KBM-7 (cell line): ENCODE data around the gene AKAP1.

ENCODE experiments used
- DNase-seq: peaks from one replicate; pipeline ENCODE4 v3.0.0-alpha.2; 2015
- in situ Hi-C: fragments of 300-500 bp; cut with MboI; formaldehyde crosslinking; loops from 2 replicates; pipeline ENCODE4 v1.14.3; 2020; ENCODE audit warnings: low sequenced_read_pairs, low pct_unique_long_range_greater_than_20kb, mixed read lengths

AKAP1 gene, protein sequence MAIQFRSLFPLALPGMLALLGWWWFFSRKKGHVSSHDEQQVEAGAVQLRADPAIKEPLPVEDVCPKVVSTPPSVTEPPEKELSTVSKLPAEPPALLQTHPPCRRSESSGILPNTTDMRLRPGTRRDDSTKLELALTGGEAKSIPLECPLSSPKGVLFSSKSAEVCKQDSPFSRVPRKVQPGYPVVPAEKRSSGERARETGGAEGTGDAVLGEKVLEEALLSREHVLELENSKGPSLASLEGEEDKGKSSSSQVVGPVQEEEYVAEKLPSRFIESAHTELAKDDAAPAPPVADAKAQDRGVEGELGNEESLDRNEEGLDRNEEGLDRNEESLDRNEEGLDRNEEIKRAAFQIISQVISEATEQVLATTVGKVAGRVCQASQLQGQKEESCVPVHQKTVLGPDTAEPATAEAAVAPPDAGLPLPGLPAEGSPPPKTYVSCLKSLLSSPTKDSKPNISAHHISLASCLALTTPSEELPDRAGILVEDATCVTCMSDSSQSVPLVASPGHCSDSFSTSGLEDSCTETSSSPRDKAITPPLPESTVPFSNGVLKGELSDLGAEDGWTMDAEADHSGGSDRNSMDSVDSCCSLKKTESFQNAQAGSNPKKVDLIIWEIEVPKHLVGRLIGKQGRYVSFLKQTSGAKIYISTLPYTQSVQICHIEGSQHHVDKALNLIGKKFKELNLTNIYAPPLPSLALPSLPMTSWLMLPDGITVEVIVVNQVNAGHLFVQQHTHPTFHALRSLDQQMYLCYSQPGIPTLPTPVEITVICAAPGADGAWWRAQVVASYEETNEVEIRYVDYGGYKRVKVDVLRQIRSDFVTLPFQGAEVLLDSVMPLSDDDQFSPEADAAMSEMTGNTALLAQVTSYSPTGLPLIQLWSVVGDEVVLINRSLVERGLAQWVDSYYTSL

DNA sequence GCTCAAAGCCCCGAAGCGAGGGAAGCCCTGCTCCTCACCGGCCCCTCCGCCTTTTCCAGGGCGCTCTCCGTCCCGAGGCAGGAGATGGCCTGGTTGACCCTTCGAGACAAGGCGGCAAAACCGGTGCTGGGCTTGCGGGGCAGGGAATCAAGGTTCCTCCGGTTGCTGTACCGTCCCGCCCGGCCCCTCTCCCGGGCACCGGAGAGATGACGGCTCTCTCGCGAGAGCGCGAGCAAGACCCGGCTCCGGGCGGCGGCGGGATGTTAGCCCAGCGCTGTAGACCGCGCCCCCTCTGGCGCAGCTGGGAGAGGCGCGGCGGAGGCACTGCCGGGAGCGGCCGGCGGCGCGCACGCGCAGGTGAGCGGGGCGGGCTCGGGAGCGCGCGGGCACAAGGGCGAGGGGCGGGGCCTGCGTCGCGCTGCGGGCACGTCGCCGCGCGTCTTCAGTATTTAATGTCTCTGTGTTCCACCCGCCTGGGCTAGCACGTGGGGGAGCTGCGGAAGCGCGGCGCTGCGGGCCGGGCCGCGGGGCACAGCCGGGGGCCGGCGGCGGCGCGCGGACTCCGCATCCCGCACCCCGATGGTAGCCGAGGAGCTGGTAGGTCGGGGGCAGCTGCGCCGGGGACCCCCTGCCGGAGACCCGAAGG is at the start of gene AKAP1:
Gene AKAP1 (plus strand): TSS at position 445 of the 646 bp plus-strand sequence. CDS start 20,219 bp downstream, outside the sequence.
- peak; percentile 92 for DNase-seq
- in situ Hi-C loops: no loop called here

DNA sequence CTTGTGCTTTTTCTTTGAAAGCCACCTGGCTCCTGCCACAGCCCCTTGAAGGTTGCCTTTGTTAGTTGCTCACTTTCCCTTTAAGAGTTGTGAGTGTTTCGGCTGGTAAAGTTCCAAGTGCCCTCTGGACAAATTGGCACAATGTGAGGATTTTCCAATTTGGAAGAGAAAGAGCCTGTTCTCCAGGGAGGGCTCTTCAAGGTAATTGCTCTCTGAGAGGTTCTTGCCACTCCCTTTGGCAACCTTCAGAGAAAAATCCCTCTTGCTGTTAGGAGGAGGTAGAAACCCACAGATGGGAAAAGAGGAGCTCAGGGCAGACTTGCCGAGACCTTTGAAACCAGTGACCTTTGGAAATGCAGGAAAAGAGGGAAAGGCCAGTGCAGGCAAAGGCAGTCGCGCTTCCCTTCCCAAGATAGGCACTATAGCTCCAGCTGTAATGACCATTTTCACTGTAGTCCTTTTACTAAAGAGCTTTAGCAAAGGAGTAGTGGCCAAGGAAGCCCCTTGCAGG is 49.0 kb upstream of the AKAP1 start:
- in situ Hi-C loops: no loop called here
- DNase-seq: no peak

DNA sequence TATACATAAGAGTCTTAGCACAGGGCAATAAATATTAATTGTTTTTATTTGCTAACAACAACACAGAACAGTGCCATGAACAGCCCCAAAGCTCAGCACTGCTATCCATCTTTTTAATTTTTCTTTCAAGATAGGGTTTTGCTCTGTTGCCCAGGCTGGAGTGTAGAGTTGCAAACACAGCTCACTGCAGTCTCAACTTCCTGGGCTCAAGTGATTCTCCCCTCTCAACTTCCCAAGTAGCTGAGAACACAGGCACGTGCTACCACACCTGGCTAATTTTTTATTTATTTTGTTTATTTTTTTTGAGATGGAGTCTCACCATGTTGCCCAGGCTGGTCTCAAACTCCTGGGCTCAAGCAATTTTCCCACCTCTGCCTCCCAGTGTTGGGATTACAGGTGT is 47.6 kb upstream of the AKAP1 start:
- no peak for DNase-seq
- in situ Hi-C loops: no loop called here

DNA sequence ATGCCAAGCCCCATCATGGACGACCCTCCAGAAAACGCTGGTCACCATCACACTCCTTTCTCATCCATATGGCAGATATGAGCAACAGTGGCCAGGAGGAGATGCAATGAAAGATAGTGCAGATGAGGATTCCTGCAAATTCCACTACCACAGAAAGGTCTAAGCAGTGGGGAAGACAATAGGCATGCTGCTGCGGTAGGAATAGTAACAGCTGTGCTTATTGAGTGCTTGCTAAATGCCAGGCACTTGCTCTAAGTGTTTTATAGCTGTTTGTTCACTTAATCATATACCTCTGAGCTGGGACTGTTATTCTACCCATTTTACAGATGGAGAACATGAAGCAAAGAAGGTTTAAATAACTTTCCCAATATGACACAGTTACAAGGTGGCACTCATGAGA is 46.6 kb upstream of the AKAP1 start:
- in situ Hi-C loops: no loop called here
- no peak for DNase-seq

DNA sequence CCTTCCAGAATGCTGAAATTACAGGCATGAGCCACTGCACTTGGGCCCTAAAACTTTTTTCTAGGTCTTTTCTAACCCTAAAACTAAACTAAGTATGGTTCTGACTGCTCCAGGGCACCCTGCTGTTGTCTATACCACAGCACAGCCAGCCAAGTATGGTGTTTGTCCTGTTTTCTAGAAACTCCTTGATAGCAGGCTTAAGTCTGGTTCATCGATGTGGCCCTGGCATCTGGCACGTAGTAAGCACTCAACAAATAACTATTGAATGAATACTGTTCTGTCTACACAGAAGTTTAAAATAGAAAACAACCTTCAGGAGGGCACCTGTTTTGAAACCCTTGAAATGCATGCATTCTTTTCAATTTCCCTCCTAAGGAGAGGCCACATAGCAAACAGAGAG is 44.5 kb upstream of the AKAP1 start:
- in situ Hi-C loops: no loop called here
- DNase-seq: no peak

DNA sequence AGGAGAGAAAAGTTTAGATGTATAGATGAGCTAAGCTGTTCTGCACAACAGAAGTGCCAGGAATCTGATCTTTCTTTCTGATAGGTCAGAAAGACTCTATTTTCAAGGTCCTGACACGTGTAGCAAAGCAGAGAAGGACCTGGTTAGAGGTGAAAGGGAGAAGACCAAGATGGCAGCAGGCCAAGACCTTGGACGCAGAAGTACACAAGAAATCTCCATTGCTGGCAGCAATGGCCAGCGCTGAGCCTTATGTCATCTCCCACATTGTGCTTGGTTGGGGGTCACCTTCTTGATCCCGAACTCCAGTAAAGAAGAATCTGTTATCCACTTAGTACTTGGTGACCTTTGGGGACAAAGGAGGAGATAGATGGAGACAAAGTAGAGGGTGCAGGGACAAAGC is 41.8 kb upstream of the AKAP1 start:
- in situ Hi-C loops: no loop called here
- no peak for DNase-seq

DNA sequence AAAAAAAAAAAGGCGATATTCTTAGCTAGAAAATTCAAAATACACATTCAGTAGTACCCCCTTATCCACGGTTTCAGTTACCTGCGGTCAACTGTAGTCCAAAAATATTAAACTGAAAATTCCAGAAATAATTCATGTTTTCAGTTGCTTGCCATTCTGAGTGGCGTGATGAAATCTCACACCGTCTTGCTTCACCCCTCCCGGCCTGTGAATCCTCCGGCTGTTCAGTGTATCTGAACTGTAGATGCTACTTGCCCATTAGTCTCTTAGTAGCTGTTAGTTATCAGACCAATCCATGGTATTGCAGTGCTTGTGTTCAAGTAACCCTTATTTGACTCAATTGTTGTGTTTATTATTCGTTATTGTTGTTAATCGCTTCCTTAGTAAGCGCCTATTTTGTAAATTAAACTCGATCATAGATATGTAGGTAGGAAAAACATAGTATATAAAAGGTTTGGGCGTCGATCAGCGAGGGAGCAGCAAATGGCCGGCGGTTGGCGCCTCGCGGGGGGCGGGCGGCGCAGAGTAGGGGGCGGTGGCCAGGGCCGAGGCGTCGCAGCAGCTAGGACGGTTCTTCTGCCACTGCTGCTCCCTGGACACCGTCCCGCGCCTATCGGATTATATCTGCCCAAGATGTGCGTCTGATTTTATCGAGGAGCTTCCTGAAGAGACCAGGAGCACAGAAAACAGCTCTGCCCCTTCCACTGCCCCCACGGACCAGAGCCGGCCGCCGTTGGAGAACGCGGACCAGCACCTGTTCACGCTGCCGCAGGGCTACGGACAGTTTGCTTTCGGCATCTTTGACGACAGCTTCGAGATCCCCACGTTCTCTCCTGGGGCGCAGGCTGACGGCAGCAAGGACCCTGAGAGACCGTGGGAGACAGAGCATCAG is 39.8 kb upstream of the AKAP1 start:
- no peak for DNase-seq
- in situ Hi-C loops: no loop called here

DNA sequence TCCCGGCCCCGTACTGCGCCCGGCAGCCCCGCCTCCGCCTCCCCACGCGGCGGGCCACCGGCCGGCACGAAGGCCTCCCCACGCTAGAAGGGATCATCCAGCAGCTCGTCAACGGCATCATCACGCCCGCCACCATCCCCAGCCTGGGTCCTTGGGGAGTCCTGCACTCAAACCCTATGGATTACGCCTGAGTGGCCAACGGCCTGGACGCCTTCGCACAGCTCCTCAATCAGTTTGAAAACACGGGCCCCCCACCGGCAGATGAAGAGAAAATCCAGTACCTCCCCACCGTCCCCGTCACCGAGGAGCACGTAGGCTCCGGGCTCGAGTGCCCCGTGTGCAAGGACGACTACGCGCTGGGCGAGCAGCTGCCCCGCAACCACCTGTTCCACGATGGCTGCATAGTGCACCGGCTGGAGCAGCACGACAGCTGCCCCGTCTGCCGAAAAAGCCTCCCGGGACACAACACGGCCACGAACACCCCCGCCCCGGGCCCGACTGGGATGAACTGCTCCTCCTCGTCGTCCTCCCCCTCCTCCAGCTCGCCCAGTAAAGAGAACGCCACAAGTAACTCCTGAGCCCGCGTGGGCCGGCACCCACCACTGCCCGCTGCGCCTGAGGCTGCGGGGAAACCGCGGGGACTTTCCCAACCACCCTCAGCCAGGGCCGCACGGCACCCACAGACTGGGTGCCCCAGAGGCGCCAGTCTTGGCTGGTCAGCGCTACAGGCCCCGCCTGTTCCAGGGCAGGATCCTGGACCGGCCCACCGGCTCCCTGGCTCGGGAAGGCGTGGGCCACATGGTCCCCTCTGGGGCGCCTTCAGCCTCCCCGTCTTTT is 39.0 kb upstream of the AKAP1 start:
- in situ Hi-C loops: no loop called here
- no peak for DNase-seq

DNA sequence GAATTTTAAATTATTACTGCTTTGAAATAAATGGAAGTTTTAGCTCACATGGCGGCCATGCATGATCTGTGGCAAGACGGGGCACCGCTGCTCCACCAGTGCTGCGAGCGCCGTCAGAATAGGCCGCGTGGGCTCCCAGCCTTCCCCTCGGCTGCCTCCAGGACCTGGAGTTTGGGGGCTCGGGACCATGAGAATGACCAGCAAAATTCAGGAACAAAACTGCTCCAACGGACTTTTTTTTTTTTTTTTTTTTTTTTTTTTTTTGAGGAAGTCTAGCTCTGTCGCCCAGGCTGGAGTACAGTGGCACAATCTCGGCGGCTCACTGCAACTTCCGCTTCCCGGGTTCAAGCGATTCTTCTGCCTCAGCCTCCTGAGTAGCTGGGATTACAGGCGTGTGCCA is 38.3 kb upstream of the AKAP1 start:
- in situ Hi-C loops: no loop called here
- peak; percentile 46 for DNase-seq

DNA sequence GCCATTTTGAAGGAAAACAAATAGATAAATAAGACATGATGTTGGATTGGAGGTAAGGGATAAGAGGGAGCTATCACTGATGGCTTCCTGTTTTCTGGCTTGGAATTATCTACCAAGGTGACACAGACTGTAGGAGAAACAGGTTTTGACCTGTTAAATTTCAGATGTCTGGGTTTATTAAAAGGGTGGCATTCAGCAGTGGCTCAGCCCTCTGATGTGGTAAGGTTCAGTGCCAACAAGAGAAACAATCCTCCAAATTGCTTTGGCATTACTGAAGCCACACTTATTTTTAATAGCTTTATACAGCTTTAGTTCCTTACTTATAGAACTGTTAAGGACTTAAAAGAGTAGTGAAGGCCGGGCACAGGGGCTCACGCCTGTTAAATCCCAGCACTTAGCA is 37.0 kb upstream of the AKAP1 start:
- DNase-seq: no peak
- in situ Hi-C loops: no loop called here

DNA sequence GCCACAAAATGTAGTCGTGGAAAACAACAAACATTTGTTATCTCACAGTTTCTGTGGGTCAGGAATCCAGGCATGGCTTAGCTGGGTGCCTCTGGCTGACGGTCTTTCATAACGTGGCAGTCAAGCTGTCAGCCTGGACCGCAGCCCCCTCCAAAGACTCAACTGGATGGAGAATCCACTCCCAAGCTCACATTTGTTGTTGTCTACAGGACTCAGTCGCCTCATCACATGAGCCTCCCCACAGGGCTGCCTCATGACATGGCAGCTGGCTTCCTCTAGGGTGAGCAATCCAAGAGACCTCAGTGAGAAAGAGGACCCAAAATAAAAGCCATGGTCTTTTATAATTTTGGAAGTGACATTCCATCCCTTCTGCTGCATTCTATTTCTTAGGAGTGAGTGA is 34.7 kb upstream of the AKAP1 start:
- DNase-seq: no peak
- in situ Hi-C loops: no loop called here

DNA sequence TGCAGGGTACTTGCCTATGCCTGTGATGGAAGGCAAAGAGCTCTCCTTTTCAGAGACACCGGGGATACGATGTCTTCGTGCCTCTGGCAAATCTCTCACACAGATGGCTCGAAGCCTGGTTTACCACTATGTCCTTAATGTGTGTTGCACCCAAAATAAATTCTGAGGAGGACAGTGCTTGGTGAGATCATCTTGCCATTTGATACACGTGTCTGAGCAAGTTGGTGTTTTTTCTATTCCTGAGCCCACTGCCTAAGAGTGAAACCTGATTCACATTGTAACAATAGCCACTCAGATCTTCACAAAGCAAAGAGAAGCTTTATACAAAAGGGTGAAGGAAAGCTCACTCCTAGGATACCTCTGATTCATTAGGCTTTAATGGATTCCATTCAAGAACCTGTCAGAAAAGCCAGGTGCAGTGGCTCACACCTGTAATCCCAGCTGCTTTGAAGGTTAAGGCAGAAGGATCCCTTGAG is 33.1 kb upstream of the AKAP1 start:
- DNase-seq: no peak
- in situ Hi-C loops: no loop called here

DNA sequence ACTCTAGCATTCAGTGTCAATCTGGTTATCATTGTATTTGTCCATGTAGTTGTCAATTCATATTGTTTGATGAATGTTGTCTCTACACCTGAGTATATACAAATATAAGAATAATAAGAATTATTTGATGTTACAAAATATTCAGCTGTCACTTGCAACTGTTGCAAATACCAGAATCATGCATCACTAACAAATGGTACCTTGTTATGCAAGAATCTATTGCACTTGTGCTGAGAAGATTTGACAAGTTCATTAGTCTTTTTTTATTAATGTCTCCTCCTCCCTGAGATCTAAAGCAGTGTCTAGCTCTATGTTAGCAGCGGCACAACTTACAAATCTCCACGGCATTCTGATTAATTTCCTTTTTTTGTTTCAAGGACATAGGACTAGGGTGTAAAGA is 22.2 kb upstream of the AKAP1 start:
- in situ Hi-C loops: no loop called here
- DNase-seq: no peak

DNA sequence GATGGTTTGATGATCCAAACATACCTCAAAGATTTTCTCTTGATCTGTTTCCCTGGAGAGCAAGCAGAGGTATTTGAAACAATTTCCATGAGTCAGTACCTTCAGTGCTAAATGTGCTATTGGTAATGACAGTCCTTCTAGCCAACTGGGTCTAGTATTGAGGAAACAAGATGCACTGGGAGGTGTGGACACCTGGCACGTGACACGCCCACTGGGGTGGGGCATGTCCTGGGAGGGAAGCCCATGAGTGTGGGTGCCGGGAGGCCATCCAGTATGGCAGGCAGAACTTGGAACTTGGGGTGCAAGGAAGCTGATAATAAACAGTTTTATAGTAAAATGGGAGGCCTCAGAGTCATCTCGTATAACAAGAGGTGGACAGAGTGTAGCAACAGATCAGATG is 17.9 kb upstream of the AKAP1 start:
- in situ Hi-C loops: no loop called here
- DNase-seq: no peak

DNA sequence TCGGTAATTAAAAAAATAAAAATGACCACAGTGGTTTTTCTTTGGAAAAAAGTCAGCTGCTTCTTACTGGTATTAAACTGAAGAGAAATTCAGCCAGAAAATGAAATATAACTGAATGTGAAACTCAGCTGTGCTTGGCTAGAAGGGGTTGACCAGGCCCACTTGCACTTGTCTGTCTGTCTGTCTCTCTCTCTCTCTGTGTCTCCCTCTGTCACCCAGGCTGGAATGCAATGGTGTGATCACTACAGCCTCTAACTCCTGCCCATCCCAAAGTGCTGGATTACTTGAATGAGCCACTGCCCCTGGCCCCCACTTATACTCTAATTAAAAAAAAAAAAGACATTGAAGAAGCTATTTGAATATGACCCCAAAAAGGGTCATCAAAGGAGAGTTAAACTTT is 17.3 kb upstream of the AKAP1 start:
- DNase-seq: no peak
- in situ Hi-C loops: no loop called here

DNA sequence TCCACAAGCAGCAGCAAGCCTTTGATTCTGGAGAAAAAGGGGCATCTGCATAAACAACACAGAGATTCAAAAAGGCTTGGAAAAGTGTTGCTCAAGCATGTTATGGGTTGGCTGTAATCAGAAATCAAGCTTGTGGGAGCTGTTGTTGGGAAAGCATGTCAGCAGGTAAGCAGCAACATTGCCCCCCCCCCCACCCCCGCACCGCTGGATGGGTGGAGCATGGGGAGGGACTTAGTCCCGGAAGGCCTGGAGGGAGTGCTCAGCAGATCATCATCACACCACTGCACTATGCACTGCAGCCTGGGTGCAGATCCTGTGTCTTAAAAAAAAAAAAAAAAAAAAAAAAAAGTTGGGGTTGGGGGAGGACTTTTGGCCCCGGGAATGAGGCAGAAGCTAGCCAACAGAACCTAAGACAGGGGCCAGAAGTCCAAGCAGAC is 16.8 kb upstream of the AKAP1 start:
- DNase-seq: no peak
- in situ Hi-C loops: no loop called here

DNA sequence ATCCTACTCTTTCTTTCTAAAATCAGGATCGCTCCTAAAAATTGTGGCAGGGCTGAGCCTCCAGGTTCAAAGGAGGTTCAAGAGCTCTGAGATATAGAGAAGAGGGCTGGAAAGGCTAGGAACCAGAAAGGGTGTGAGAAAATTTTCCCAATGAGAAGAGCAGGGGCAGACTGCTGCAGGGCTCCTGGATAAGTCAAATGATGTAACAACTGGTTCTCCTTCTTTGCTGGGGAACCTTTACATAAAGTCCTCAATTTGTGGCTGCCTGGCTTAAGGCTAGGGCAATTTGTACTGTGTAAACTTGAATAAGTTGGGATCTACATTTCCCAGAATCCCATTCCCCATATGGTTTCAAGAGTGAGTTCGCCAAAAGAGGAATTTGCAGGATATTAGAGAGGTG is 16.3 kb upstream of the AKAP1 start:
- no peak for DNase-seq
- in situ Hi-C loops: no loop called here
